ENCODE measurements around the gene TAS2R10. TPM values are rescaled to one million over a fixed set of nuclear protein-coding genes. Genes with fewer than 3 reads are reported as not detected.

The TAS2R10 gene
- total and polyA plus RNA-seq, 2 of the 8 experiments (the other 6 are each of a cell fraction or from before 2014, with no cell fraction given) = 0.08 TPM; not detected in 1

DNA sequence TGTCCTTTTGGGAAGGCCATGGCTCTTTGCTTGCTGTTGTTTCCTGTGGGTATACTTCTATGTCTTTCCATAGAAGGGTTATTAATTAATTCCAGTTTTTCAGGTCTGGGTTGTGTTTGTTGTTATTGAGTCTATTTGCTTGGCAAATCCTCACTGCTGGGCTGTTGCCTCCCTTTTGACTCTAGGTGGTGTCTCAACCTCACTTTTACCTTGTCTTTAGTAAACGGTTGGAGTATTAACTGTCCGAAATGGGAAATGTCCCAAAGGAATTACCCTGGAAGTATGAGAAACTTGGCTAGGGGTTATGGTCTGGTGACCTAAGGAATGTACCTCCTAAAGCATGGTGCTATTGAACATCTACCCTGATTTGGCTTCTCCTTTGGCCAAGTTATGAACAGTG, 41.2 kb upstream of the TAS2R10 start:
- Histone ChIP-seq H3K4me2 (ENCODE audit: insufficient read depth in 1 of 2, low read depth in 2 of 2, low read length in 2 of 2) (no peak overlapping the region), H3K9me3 (ENCODE audit: insufficient read depth in 2 of 2, low read depth in 1 of 2, low read length in 1 of 2) (no peaks in the 10 kb centered on the region), H2BK20ac (ENCODE audit: low read length) (no peak overlapping the region), H3K56ac (replicated peaks; ENCODE audit: insufficient read length, low read depth, low read length) (no peak overlapping the region), H2BK120ac (replicated peaks; ENCODE audit: low read depth, low read length) (no peak overlapping the region), H4K20me1 (replicated peaks in 1 of 2; ENCODE audit: control insufficient read depth in 1 of 2, insufficient read depth in 2 of 2, low read length in 2 of 2) (peaks cover 2 to 4% of the 10 kb centered on the region in 2 experiments), H3K23ac (ENCODE audit: insufficient read length) (no peak overlapping the region), H3K18ac (ENCODE audit: extremely low read depth, low read length) (no peak overlapping the region), H3K4ac (replicated peaks; ENCODE audit: insufficient read length, low read depth, low read length) (no peak overlapping the region), H3K9ac (replicated peaks in 1 of 4; ENCODE audit: extremely low read depth in 1 of 4, low read depth in 3 of 4, low read length in 3 of 4) (no peak overlapping the region), H4K5ac (ENCODE audit: insufficient read length, low read depth, low read length) (no peak overlapping the region), H2BK15ac (ENCODE audit: low read length) (no peak overlapping the region), H2AK5ac (ENCODE audit: low read depth, low read length) (no peak overlapping the region), H2BK12ac (ENCODE audit: low read depth, low read length) (no peak overlapping the region), H3K36me3 (ENCODE audit: control insufficient read depth in 2 of 4, insufficient read depth in 4 of 4, low read length in 3 of 4) (no peaks in the 10 kb centered on the region), H3K14ac (ENCODE audit: insufficient read length) (no peak overlapping the region), H3K4me1 (replicated peaks in 1 of 4; ENCODE audit: control insufficient read depth in 3 of 4, insufficient read depth in 4 of 4, low read length in 3 of 4) (no peaks in the 10 kb centered on the region), H4K91ac (replicated peaks; ENCODE audit: insufficient read length, low read length) (no peak overlapping the region), H3K79me2 (ENCODE audit: control insufficient read depth in 1 of 2, insufficient read depth in 2 of 2, low read length in 2 of 2) (no peaks in the 10 kb centered on the region), H3K79me1 (ENCODE audit: low read depth, low read length) (no peaks in the 10 kb centered on the region), H3K23me2 (ENCODE audit: low read depth, low read length) (no peaks in the 10 kb centered on the region), H3K27me3 (replicated peaks in 1 of 4; ENCODE audit: control insufficient read depth in 3 of 4, extremely low read depth in 1 of 4, insufficient read depth in 3 of 4, low read length in 3 of 4) (no peaks in the 10 kb centered on the region), H3K4me3 (ENCODE audit: extremely low read depth in 1 of 4, insufficient read depth in 2 of 4, low read depth in 3 of 4, low read length in 4 of 4) (no peak overlapping the region), H2BK5ac (ENCODE audit: low read depth, low read length) (no peak overlapping the region), H4K8ac (ENCODE audit: extremely low read depth, insufficient read depth, low read length) (no peak overlapping the region), H3K27ac (ENCODE audit: low read depth, low read length) (no peak overlapping the region), H2AFZ (ENCODE audit: low read length) (no peak overlapping the region)
- POLR2A ChIA-PET (ENCODE audit: partially characterized antibody) = no interaction called here
- CTCF ChIA-PET (ENCODE audit: partially characterized antibody) = interaction anchor here (0.7 to 1.4 kb wide), 7 partner anchors 13 to 619 kb away, joined by 3 to 6 read pairs (median 4); no protein-coding TSS in a partner anchor
- no peak for DNase-seq (ENCODE audit: low read depth in 1 of 2, low spot score in 2 of 2)
- 93% methylated on average over 2 of the region's 2 CpGs; no CpG with 5 or more reads in 1 of the 2 experiments for WGBS, 2 experiments (ENCODE audit: extremely low coverage in 1 of 2, insufficient coverage in 1 of 2, insufficient read length in 1 of 2, insufficient replicate concordance in 2 of 2, low coverage in 1 of 2, low lambda C conversion rate in 2 of 2, missing lambda C conversion rate in 1 of 2)
- FAIRE-seq = no peak
- TF ChIP-seq RAD21 (IDR thresholded peaks at IDR 0.05 in 1 of 2, conservative IDR thresholded peaks at IDR 0.05 in 1 of 2; ENCODE audit: low read depth in 2 of 2, low read length in 2 of 2) (peak; percentile 59 to 67), CTCF (IDR thresholded peaks at IDR 0.05; ENCODE audit: control extremely low read depth in 1 of 3, insufficient read depth in 1 of 3, low read depth in 1 of 3, low read length in 3 of 3) (peak in 2 of 3 experiments; percentile 9 to 26; a peak in 2 of 4 replicates)
- TF ChIP-seq, protein P1, sequence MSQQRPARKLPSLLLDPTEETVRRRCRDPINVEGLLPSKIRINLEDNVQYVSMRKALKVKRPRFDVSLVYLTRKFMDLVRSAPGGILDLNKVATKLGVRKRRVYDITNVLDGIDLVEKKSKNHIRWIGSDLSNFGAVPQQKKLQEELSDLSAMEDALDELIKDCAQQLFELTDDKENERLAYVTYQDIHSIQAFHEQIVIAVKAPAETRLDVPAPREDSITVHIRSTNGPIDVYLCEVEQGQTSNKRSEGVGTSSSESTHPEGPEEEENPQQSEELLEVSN (IDR thresholded peaks at IDR 0.05) = no peak

Measured in H1 (cell line).